Left colon (tissue), 2 donors: ENCODE data around the gene UFL1. TPM values are rescaled to one million over a fixed set of nuclear protein-coding genes. Genes with fewer than 3 reads are reported as not detected.
A peak's percentile ranks its signal among the peaks of the same experiment; 100 is the strongest.
"Not testable (repeated sequence)": the region's sequence is repeated elsewhere in the genome, so short reads cannot be mapped to it uniquely, and the experiment has no call there.

Source experiments
- ATAC-seq: fragments of 200-7000 bp; cut with Tn5 transposase; one replicate; pipeline ENCODE4 v1.9.1; 2020; ENCODE audit warnings: mild to moderate bottlenecking, moderate library complexity
- DNase-seq, 2 donors: peaks; one replicate each; pipeline ENCODE4 v3.0.0-alpha.2; 2020
- intact Hi-C, 2 donors: fragments of 100-400 bp; cut with DNase I in 1 of 2; cut with micrococcal nuclease in 1 of 2; formaldehyde crosslinking; loops; one replicate each; pipeline versions ENCODE4 v1.11.2 to v1.14.0; 2022; cut with DNase I, micrococcal nuclease
- long read RNA-seq: library from polyadenylated mRNA; unstranded; transcript quantifications from one replicate; pipeline ENCODE4 v2.0.0, GENCODE V29; 2021
- total RNA-seq, 2 donors: library from RNA; stranded (reverse); fragmentation: NEBNext Ultra II Directional; extraction: Animal tissue kit (Norgen Biotek cat#: 25700); gene quantifications; one replicate each; pipeline ENCODE4 v1.2.1, GENCODE V29; 2021
- donor health status: DM: no; HTN: no; CAD: no.
- donor health status: DM: yes; HTN: yes; CAD: no.

The UFL1 gene
- total RNA-seq: 10 to 100 TPM; 23.9 to 26.9 TPM
- long read RNA-seq, full-length matches to known transcripts: 9 of 37 reads
- long read RNA-seq, partial matches to known transcripts: 26 of 37 reads
- long read RNA-seq, other reads (novel, unspliced or antisense): 2 of 37 reads

DNA sequence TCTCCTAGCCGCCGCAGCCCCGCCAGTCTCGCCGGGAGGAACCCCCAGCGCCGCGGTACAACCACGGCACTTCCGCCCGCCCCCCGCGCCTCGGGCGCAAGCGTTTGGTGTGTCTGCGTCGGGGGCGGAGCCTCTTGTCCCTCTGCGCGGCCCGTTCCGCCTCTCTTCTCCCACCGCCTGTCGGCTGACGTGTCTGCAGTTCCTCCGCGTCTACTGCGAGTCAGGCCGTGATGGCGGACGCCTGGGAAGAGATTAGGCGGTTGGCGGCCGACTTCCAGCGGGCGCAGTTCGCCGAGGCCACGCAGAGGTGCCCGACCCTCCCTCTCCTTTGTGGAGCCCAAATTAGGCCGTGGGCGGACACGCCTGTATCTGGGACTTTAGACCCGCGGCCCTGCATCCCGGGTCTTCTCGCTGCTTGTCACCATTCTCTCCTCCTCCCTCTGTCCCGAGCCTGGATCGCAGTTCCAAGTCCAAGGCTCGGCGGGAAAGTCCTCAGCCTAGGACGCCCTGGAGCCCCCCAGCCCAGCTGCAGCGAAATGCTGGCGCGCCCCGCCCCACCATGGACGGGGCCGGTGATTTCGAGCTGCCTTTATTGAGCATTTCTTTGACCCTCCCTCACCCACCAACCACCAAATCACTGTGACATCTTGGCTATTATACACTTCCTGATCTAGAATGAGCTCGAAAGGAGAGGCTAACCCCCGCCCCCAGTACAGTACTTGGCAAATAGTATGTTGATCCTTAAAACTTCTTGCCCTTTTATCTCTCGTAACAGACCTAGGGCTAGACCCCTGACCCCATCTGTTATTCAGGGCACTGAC is at the start of gene UFL1:
TSS of gene UFL1 (plus strand) at position 163 of the 821 bp plus-strand sequence. CDS start at position 231, 68 bp downstream.
- intact Hi-C loops: no loop called here
- ATAC-seq (peak; percentile 98), DNase-seq (peak; percentile 95 to 97)

DNA sequence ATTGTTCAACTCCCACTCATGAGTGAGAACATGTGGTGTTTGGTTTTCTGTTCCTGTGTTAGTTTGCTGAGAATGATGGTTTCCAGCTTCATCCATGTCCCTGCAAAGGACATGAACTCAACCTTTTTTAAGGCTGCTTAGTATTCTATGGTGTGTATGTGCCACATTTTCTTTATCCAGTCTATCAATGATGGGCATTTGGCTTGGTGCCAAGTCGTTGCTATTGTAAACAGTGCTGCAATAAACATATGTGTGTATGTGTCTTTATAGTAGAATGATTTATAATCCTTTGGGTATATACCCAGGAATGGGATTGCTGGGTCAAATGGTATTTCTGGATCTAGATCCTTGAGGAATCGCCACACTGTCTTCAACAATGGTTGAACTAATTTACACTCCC is 49.3 kb upstream of the UFL1 start:
- intact Hi-C loops, DNase-seq: not testable (repeated sequence)

DNA sequence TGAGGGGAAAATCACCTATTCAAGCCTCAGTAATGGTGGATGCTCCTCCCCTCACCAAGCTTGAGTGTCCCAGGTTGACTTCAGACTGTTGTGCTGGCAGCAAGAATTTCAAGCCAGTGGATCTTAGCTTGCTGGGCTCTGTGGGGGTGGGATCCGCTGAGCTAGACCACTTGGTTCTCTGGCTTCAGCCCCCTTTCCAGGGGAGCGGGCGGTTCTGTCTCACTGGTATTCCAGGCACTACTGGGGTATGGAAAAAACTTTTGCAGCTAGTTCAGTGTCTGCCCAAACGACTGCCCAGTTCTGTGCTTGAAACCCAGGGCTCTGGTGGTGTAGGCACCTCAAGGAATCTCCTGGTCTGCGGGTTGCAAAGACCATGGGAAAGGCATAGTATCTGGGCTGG is 42.9 kb upstream of the UFL1 start:
- DNase-seq (no peak), ATAC-seq (no peak)
- intact Hi-C loops: no loop called here

More for the DNA sequence above, 49.3 kb upstream of the UFL1 start:
- not testable (repeated sequence) for ATAC-seq

GRCh38 chr6:96491926-96492325 is 29.7 kb upstream of the UFL1 start:
- DNase-seq (no peak), ATAC-seq (no peak)
- intact Hi-C loops: no loop called here

DNA sequence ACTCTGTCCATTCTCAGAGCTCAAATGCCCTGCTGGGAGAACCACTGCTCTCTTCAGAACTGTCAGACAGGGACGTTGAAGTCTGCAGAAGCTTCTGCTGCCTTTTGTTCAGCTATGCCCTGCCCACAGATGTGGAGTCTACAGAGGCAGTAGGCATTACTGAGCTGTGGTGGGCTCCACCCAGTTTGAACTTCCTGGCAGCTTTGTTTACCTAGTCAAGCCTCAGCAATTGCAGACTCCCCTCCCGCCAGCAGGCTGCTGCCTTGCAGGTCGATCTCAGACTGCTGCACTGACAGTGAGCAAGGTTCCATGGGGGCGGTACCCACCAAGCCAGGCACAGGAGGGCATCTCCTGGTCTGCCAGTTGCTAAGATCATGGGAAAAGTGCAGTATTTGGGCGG is 21.8 kb upstream of the UFL1 start:
- intact Hi-C loops: no loop called here
- DNase-seq (no peak), ATAC-seq (no peak)

- intact Hi-C loops: no loop called here
- no peak for ATAC-seq
- no peak for DNase-seq
Observed at GRCh38 chr6:96502915-96503314, 18.7 kb upstream of the UFL1 start.

- ATAC-seq (no peak), DNase-seq (no peak)
- intact Hi-C loops: no loop called here
Observed at GRCh38 chr6:96505363-96505762, 16.2 kb upstream of the UFL1 start.

DNA sequence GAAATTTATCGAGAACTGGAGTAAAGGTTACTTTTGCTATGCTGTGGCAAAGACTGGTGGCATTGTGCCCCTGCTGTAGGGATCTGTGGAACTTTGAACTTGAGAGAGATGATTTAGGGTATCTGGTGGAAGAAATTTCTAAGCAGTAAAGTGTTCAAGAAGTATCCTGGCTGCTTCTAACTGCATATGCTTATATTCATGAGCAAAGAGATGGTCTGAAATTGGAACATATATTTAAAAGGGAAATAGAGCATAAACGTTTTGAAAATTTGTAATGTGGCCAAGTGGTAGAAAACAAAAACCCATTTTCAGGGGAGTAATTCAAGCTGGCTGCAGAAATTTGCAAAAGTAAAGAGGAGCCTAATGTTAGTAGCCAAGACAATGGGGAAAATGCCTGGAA is 12.3 kb upstream of the UFL1 start:
- ATAC-seq (no peak), DNase-seq (no peak)
- intact Hi-C loops: no loop called here

DNA sequence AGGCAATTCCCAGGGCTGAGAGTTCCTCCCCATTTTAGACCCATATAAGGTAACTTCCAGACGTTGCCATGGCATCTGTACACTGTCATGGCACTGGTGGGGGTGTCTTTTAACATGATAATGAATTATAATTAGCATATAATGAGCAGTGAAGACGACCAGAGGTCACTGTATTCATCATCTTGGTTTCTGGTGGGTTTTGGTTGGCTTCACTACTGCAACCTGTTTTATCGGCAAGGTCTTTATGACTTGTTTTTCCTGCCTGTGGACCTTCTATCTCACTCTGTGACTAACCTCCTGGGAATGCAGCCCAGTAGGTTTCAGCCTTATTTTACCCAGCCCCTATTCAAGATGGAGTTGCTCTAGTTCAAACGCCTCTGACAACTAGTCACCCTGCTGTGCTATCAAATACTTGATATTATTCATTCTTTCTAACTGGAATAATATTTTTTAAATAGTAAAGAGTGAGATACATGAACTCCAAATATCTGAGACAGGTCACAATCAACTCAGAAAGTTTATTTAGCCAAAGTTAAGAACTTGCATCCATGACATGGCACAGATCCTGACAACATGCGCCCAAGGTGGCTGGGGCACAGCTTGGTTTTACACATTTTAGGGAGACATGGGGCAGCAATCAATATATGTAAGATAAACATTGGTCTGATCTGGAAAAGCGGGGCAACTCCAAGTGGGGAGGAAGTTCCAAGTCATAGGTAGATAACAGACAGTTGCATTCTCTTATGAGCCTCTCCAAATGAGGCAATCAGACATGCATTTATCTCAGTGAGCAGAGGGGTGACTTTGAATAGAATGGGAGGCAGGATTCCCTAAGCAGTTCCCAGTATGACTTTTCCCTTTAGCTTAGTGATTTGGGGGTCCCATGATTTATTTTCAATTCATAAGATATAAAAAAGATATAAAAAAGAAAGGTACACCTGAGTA is 1.2 kb upstream of the UFL1 start:
- peak in 1 of 2 donors; percentile 33 for DNase-seq
- peak; percentile 11 for ATAC-seq
- intact Hi-C loops: no loop called here

- intact Hi-C loops: no loop called here
- peak; percentile 24 for ATAC-seq
Observed at GRCh38 chr6:96521306-96521643, 331 bp upstream of the UFL1 start.

GRCh38 chr6:96522465-96523009 is 931 bp downstream of the UFL1 start:
- peak; percentile 21 for ATAC-seq
- intact Hi-C loops: no loop called here
- peak in 1 of 2 donors; percentile 12 for DNase-seq

More at GRCh38 chr6:96521306-96521643, 331 bp upstream of the UFL1 start:
- no peak for DNase-seq

DNA sequence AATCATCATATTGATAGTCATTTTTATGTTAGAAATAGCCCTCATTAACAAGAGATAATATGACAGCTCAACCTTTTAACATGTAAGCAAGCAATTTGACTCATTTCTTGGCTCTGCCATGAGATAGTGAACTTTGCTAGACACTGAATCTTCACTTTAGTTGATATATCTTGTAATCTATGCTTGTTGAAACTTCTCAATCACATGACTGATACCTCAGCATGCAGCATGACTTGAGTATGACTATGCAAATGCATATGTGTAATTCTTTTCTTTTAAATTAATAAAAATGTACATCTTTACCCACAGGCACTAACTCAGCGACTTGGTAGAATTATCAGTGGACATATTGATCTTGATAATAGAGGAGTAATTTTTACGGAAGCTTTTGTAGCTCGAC is 6.6 kb downstream of the UFL1 start:
- no peak for DNase-seq
- no peak for ATAC-seq
- intact Hi-C loops: no loop called here

DNA sequence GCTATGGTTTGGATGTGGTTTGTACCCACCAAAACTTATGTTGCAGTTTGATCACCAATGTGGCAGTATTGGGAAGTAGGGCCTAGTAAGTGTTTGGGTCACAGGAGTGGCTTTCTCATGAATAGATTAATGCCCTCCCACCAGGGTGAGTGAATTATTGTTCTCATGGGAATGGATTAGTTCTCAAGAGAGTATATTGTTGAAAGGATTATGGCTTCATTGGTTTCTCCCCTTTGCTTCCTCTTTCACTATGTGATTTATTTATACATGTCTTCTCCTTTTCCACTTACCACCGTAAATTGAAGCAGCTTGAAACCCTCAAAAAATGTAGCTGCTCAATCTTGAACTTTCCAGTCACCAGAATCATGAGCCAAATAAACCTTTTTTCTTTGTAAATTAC is 10.8 kb downstream of the UFL1 start:
- no peak for DNase-seq
- no peak for ATAC-seq
- intact Hi-C loops: no loop called here

DNA sequence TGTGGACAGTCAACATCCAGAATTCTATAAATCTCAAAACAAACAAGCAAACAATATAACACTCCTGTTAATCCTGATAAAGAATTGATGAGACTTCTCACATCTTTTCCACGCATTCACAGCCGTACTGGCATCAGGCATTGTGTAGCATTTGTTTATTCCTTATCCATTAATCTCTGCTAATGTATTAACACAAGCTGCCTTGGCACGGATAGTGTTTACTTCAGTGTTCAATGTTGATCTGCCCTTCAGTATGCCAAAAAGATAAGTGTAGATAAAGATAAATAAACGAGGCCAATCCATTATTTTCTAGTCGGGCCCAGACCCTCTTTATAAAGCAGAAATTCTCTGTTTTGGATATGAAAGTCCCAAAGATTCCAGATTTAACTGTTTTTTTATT is 16.1 kb downstream of the UFL1 start:
- no peak for ATAC-seq
- intact Hi-C loops: no loop called here
- no peak for DNase-seq

GRCh38 chr6:96542702-96543101 is 21.1 kb downstream of the UFL1 start:
- intact Hi-C loops: no loop called here
- ATAC-seq (no peak), DNase-seq (no peak)

GRCh38 chr6:96545882-96546281 is 24.3 kb downstream of the UFL1 start:
- DNase-seq (no peak), ATAC-seq (no peak)
- intact Hi-C loops: no loop called here

DNA sequence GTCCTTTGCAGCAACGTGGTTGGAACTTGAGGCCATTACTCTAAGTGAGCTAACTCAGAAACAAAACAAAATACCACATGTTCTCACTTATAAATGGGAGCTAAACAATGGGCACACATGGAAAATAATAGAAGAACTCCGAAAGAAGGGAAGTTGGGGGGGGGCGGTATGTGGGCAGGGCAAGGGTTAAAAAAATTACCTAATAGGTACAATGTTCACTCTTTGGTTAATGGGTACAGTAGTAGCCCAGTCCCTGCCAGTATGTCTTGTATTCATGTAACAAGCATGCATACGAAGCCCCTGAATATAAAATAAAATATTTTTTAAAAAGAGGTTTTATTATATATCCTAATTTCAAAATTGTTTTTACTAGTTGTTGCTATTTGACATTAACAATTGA is 26.0 kb downstream of the UFL1 start:
- ATAC-seq (no peak), DNase-seq (no peak)
- intact Hi-C loops: no loop called here

- DNase-seq (no peak), ATAC-seq (no peak)
- intact Hi-C loops: no loop called here
Observed at GRCh38 chr6:96554558-96554957, 33.0 kb downstream of the UFL1 start.

DNA sequence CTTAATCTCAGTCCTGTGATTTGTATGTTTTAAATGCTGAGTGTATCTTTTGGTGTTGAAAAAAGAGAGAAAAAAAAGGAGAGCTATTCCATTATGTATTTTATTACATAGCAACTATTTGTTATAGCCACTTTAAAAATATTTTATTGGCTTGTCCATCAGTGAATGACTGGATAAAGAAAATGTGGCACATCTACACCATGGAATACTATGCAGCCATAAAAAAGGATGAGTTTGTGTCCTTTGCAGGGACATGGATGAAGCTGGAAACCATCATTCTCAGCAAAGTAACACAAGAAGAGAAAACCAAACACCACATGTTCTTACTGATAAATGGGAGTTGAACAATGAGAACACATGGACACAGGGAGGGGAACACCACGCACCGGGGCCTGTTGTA is 38.1 kb downstream of the UFL1 start:
- DNase-seq, intact Hi-C loops, ATAC-seq: not testable (repeated sequence)
